Inflammatory macrophage treated with lipopolysaccharide for 1 hour (primary cell): ENCODE results near the gene SMARCAD1.

Source experiments
- DNase-seq, 2 donors: peaks; one replicate each; pipeline ENCODE4 v3.0.0-alpha.2; 2020 to 2022

SMARCAD1 gene, protein sequence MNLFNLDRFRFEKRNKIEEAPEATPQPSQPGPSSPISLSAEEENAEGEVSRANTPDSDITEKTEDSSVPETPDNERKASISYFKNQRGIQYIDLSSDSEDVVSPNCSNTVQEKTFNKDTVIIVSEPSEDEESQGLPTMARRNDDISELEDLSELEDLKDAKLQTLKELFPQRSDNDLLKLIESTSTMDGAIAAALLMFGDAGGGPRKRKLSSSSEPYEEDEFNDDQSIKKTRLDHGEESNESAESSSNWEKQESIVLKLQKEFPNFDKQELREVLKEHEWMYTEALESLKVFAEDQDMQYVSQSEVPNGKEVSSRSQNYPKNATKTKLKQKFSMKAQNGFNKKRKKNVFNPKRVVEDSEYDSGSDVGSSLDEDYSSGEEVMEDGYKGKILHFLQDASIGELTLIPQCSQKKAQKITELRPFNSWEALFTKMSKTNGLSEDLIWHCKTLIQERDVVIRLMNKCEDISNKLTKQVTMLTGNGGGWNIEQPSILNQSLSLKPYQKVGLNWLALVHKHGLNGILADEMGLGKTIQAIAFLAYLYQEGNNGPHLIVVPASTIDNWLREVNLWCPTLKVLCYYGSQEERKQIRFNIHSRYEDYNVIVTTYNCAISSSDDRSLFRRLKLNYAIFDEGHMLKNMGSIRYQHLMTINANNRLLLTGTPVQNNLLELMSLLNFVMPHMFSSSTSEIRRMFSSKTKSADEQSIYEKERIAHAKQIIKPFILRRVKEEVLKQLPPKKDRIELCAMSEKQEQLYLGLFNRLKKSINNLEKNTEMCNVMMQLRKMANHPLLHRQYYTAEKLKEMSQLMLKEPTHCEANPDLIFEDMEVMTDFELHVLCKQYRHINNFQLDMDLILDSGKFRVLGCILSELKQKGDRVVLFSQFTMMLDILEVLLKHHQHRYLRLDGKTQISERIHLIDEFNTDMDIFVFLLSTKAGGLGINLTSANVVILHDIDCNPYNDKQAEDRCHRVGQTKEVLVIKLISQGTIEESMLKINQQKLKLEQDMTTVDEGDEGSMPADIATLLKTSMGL

DNA sequence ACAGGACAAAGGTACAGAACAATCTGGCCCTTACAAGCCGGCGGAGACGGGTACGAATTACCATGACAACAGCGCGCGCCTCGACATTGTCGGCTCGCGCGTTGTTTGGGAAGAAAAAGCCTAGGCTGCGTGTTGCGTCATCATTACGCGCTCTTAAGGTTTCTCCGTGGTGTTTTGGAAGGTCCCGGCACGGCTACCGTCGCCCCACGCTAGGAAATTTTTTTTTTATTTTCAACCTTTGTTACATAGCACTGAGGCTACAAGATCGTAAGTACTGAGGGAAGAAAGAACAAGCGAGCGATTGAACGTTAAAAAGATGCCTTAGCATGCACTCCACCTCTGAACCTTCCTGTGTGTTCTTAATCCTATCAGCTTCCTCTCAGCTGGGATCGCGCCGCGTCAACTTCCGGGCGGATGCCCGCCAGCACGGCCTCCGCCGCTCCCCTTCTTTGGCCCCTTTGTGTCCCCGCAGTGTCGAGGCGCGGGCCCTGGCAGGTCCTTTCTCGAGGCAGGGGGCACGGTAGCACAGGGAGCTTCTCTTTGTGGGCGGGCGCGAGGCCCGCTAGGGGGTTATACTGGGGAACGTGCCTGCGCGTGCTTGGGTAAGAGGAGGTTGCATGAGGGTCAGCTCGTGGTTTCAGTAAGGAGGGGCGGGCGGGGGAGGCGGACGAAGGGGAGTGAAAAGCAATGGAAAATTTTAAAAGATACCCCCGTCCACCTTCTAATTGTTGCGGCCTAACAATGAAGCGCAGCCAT lies at the start of gene SMARCAD1:
Gene SMARCAD1 (plus strand): TSS at position 397 of the 756 bp plus-strand sequence. CDS start 530 bp downstream, outside the sequence.
- peak; percentile 88 to 95 for DNase-seq

DNA sequence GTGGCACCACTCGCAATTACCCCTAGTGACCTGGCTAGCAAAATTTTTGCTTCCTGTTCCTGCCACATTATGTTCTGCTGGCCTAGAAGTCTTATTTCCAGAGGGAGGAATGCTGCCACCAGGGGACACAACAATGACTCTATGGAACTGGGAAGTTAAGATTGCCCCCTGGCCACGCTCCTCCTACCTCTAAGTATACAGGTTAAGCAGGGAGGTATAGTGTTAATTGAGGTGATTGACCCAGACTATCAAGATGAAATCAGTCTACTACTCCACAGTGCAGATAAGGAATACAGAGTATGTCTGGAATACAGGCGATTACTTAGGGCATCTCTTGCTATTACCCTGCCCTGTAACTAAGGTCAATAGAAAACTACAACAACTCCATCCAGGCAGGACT lies 48.8 kb upstream of the SMARCAD1 start:
- DNase-seq = no peak

DNA sequence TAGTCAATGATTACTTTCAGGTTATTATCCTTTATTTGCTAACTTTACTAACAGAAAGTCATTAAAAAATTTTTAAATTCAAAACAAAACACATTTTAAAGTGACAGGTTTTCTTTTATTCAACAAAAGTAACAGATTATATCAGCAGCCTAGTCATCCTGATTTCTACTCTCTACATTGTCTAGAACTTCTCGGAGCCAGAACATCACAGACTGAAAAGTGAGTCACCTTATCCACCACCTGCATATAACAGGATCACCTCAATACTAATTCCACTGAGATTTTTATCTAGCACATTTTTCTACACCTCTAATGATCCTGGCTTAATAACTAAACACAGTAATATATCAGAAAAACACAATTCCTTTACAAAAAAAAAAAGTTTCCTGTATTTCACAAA lies 47.9 kb upstream of the SMARCAD1 start:
- no peak for DNase-seq

DNA sequence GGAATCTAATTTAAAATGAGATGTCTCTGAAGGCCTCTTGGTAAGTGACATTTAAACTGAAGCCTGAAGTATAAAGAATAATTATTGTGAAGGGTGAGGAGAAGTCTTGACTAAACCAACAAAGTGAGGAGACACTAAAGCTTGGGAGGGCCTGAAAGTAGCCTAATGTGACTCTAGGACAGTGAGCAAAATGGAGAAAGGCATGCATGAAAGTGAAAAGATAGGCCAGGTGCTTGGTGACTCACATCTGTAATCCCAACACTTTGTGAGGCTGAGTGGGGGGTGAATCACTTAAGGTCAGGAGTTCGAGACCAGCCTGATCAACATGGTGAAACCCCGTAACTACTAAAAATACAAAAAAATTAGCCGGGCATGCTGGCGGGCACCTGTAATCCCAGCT lies 46.9 kb upstream of the SMARCAD1 start:
- DNase-seq = no peak

DNA sequence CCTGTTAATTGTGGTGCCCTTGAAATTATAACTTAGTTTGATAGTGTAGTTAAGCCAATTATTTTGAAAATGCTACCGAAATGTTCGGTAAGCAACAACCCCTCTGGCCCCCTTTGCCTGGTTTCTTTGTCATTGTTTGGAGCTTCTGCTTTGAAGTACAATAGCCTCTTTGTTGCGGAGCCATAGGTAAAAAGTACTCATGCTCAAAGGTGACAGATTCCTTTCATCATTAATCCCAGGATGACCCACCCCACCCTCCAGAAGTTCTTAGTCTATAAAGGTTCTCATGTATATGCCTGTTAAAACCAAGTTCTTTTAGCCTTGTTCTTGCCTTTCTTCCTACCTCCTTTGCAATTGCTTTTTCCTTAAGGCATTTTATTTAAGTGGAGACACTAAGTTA lies 42.4 kb upstream of the SMARCAD1 start:
- no peak for DNase-seq

DNA sequence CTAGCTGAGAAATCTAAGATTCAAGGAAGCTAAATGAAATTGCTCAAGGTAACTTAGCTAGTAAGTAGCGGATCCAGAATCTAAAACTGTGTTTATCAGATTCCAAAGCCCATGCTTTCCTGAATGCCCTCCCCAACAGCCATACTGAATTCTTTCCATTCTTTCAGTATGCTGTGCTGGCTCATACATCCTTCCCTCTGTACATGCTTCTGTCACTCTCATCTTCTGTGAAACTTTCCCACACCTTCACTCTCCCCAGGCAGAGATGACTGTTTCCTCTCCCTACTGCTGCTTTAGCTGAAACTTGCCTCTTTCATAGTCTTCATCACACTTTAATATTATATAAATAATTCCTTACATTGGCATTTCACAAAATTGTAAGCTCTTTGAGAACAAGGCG lies 39.3 kb upstream of the SMARCAD1 start:
- DNase-seq = no peak

DNA sequence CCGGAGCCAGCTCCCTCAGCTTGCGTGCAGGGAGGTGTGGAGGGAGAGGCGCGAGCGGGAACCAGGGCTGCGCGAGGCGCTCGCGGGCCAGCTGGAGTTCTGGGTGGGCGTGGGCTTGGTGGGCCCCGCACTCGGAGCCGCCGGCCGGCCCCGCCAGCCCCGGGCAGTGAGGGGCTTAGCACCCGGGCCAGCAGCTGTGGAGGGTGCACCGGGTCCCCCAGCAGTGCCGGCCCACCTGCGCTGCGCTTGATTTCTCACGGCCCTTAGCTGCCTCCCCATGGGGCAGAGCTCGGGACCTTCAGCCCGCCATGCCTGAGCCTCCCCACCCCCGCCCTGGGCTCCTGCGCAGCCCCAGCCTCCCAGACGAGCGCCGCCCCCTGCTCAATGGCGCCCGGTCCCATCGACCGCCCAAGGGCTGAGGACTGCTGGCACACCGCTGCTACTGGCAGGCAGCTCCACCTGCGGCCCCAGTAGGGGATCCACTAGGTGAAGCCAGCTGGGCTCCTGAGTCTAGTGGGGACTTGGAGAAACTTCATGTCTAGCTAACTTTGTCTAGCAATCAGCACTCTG lies 37.8 kb upstream of the SMARCAD1 start:
- no peak for DNase-seq

DNA sequence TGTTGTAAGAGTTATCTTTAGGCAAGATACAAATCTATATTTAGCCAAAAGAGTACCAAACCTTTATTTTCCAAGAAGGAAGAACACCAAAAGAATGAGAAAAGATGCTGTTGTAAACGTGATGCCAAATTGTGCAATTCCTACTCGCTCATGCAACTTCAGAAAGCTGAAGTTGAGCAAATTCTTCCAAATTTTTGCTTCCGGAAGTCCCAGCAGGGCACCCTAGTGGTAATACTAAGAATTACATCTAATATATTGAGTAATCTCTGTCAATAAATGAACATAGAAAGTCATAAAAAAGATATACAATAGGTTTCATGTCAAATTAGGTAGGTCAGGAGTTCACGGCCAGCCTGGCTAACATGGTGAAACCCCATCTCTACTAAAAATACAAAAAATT lies 36.0 kb upstream of the SMARCAD1 start:
- peak; percentile 1 to 10 for DNase-seq

DNA sequence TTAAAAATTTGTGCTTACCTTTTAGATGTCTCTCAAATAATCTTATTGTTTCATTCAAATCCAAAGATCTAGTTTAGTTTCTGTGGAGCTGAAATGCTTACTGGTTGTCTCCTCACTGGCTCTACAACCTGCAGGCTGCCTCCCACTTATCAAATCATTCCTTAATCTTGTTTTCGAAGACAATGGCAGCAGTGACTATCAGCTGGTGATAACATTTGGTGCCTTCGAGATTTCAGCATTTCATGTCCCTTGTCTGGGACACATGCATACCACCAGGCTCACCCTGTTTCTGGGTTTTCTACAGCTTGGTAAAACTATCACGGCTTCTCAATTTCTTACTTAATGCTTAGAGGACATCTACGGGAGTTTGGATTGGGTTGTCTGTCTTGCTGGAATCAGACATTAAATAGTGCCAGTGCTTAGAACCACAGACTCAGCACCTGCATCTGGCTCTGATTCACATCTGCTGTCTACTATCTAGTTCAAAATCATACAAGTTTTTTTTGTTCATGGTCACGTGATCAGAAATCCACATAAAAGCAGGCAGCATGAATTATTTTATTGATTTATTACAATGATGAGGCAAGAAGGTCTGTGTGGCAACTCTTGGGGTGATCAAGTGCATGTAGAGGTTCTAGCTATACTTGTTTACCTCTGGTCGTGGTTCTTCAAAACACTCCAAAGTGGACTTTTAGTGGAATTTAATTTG lies 32.0 kb upstream of the SMARCAD1 start:
- DNase-seq = no peak

DNA sequence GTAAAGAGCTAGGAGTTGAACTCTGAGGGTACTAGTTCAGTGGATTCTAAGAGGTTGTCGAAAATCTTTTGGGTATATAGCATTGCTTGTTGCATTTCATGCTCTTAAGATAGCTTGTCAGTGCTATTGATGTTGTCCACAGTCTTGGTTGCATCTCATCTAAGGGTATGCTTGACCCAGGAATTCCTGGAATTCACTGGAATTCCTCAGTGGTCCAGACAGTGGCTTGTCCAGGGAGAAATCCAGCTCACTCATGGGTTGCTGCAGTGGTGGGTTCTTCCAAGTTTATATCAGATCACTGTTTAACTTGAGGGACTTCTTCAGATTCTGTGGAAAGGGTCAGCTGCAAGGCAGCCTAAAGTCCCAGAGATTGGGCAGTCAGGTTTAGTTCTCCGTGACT lies 29.8 kb upstream of the SMARCAD1 start:
- no peak for DNase-seq

DNA sequence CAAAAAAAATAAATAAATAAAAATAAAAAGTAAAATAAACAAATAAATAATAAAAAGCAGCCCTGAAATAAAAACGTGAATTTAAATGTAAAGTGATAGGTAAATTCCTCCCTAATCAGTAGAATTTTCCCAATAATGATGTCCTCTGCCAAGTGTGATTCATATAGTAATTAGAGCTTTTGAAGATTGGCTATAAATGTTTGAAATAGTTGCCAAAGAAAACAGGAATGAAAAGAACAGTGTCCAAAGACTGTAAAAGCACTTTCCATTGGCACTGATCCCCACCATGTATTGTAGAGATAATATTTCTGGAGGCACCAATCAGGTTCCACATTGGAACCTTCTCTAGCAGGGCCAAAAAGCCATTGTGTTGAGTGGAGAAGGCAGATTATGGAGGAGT lies 25.9 kb upstream of the SMARCAD1 start:
- no peak for DNase-seq

DNA sequence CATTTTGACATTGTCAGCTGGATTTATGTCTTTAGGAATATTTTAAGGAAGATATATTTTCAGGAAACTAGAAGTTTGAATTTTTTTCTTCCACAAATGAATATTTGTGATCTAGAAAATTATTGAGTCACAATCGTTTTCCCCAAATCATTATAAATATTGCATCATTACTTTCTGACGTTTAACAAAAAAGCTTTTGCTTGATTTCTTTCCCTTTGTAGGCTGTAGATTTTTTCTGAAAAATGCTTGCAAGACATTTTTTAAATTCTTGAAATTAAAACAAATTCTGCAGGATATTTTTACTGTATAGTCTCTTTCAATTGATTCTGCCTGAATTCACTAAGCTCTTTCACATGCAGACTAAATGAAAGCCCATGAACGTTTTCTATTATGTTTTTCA lies 4.9 kb upstream of the SMARCAD1 start:
- no peak for DNase-seq

DNA sequence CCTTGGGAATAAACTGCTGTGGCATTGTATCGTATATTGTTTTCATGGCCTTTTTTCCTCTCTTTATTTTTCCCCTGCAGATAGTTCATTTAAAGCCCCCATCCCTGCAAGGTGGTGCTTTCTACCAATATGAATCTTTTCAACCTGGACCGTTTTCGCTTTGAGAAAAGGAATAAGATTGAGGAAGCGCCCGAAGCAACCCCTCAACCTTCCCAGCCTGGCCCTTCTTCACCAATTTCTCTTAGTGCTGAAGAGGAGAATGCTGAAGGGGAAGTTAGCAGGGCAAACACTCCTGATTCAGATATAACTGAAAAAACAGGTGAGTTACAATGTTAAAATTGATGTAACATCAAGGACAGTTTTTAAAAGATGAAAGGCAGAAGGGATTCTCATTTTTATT lies 601 bp downstream of the SMARCAD1 start:
- DNase-seq = peak in 1 of 2 donors; percentile 7

DNA sequence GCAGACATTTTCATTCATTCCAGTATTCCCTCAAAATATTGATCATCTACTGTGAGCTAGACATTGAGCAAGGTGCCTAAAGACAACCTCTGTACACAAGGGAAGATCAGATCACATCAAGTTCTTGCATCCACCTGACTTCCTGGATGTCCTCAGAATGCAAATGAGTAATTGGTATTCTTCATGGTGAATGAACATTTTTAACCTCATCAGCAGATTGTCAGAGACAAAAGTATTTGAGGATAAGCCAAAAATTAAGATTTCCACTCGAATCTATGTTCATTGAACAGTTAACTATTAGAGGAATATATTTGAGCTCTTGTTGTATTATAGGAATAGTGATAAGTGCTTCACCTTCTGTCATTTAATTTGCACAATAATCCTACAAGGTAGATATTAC lies 1.3 kb downstream of the SMARCAD1 start:
- DNase-seq = no peak

DNA sequence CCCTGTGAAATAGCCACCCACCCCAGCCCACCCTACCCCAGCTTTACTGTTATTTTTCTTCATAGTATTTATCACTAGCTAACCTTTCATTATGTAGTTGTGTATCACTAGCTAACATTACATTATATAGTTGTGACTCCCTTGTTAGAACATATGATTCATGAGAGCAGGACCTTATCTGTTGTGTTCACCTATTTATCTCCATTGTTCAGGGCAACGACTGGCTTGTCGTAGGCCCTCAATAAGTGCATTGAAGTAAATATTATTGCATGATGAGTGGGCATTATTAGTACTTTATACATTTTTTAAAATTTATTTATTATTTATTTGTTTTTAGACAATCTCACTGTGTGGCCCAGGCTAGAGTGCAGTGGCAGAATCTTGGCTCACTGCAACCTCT lies 4.2 kb downstream of the SMARCAD1 start:
- DNase-seq = no peak

DNA sequence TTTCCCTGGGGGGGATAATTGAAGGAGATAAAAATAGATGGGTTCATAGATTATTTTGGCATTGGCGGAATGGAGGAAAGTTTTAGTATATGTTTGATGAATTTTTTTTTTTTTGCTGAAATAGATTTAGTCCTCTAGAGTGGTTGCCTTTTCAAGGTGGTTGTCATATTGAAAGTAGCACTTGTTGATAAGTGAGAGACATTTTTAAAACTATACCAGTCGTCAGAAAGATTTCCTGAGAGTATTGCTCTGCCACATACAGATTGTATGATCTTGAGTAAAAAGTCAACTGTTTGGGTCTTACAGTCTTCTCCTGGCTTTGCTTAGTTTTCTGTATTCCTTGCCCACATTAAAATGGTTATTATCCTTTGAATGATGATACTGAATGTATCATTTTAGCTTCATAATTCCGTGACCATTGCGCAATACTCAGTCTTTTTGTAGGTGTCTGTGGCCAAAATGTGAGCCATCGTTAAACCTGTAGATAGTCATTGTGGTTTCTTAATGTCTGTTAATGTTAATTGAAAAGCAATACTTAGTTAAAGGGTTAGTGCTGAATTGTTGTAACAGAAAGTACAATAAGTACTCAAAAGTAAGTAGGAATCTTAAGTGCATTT lies 7.1 kb downstream of the SMARCAD1 start:
- DNase-seq = no peak

DNA sequence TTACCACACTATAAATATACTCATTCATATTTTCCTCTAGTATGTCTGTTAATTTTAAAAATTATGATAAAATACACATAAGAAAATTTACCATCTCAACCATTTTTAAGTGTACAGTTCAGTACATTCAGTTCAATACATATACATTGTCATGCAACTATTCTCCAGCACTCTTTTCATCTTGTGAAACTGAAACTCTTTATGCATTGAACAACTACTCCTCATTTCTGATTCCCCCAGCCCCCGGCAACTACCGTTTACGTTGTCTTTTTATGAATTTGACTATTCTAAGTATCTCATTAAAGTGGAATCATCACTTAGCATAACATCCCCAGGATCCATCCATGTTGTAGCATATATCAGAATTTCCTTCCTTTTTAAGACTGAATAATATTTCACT lies 8.7 kb downstream of the SMARCAD1 start:
- no peak for DNase-seq

DNA sequence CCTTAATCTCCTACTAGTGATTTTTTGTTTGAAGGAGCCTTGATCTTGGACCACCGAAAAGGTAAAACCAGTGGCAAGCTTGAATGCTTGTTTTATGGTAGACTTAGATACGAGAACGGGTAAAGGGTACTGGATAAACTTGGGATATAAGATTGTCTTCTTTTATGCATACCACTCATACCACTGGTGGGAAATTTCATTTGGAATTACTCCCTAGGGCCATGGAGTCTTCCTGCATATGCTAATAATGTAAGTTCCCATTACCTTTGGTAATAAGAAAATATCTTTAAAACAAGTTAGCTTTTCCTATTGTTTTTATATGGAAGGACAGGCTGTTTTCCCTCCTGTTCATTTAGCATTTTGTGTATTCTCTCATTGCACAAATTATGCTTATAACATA lies 11.7 kb downstream of the SMARCAD1 start:
- no peak for DNase-seq

DNA sequence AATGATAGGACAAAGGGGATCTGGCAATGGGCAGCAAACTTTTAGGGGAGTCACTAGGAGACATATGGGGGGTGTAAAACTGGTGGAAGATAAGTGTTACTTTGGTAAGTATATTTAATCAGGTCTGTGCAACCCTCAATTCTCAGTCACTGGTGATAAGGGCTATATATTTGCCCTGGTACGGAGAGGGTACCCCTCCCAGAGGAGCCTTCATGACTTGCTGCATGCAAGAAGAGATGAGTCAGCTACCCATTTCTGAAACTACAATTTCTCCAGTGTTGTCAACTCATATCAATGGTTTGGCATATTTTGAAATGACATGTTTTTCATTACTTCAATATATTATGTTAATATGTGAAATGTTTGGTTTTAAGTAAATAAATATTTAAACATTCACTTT lies 14.3 kb downstream of the SMARCAD1 start:
- no peak for DNase-seq

DNA sequence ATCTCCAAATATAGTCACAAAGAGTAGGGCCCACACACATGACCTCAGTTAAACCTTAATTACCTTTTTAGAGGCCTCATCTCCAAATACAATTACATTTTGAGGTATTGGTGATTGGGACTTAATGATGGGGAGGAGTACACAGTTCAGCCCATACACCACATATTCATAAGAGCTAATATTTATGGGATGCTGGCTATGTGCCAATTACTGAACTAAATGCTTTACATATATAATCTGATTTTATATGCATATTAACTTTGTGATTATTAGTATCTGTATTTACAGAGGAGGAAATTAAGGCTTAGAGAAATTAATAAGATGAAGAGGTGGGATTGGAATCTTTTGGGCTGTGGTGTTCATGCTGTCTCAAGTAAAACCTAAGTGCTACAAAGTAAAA lies 17.8 kb downstream of the SMARCAD1 start:
- DNase-seq = no peak

DNA sequence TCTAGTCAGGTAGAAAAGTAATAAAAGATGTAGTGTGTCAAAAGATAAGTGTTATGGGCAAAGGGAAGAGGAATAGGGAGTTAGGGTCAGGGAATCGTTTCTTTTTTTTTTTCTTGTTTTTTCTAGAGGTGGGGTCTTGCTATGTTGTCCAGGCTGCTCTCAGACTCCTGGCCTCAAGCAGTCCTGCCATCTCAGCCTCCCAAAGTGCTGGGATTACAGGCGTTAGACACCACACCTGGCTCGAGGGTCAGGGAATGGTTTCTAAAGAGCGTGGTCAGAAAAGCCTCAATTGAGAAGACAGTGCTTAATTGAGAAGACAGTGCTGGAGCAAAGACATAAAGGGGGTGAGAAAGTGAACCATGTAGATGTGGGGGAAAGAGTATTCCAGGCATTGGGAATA lies 19.1 kb downstream of the SMARCAD1 start:
- DNase-seq = no peak
